GM23248 (cell line): ENCODE data around the gene SNX9. TPM values are rescaled to one million over a fixed set of nuclear protein-coding genes. Genes with fewer than 3 reads are reported as not detected.

Experiments used
- DNase-seq: peaks from one replicate; pipeline ENCODE4 v3.0.0-alpha.2; 2015
- H2AFZ ChIP-seq: fragments of 200-600 bp; sonication (generic); 2 replicates; pipeline ENCODE4 v1.6.1; 2016; ENCODE audit warnings: antibody characterized with exemption
- H3F3A ChIP-seq: fragments of 200-600 bp; sonication (generic); 2 replicates; pipeline ENCODE4 v1.6.1; 2016; ENCODE audit warnings: mild to moderate bottlenecking, antibody characterized with exemption, mixed run types; ENCODE audit not compliant: insufficient read depth
- H3K27ac ChIP-seq: fragments of 200-600 bp; sonication (generic); 2 replicates; pipeline ENCODE4 v1.5.1; 2016; ENCODE audit warnings: mild to moderate bottlenecking
- H3K27me3 ChIP-seq: fragments of 200-600 bp; sonication (generic); replicated peaks from 2 replicates; pipeline ENCODE4 v1.6.1; 2016; ENCODE audit warnings: mild to moderate bottlenecking; ENCODE audit not compliant: insufficient read depth
- H3K36me3 ChIP-seq: fragments of 200-600 bp; sonication (generic); 2 replicates; pipeline ENCODE4 v1.6.1; 2016; ENCODE audit warnings: low read depth, mild to moderate bottlenecking
- H3K4me1 ChIP-seq: fragments of 200-600 bp; sonication (generic); 2 replicates; pipeline ENCODE4 v1.6.1; 2016; ENCODE audit warnings: mild to moderate bottlenecking; ENCODE audit not compliant: insufficient read depth
- H3K4me2 ChIP-seq: fragments of 200-600 bp; sonication (generic); one replicate; pipeline ENCODE4 v1.6.1; 2016; ENCODE audit warnings: mild to moderate bottlenecking; ENCODE audit not compliant: unreplicated experiment
- H3K4me3 ChIP-seq: fragments of 200-600 bp; sonication (generic); 2 replicates; pipeline ENCODE4 v1.5.1; 2016; ENCODE audit warnings: mild to moderate bottlenecking
- H3K79me2 ChIP-seq: fragments of 200-600 bp; sonication (generic); 2 replicates; pipeline ENCODE4 v1.6.1; 2016; ENCODE audit warnings: mild to moderate bottlenecking; ENCODE audit not compliant: insufficient read depth
- H3K9ac ChIP-seq: fragments of 200-600 bp; sonication (generic); 2 replicates; pipeline ENCODE4 v1.6.1; 2016; ENCODE audit warnings: mild to moderate bottlenecking
- H3K9me2 ChIP-seq: fragments of 200-600 bp; sonication (generic); 2 replicates; pipeline ENCODE4 v1.6.1; 2016; ENCODE audit warnings: mixed run types, mild to moderate bottlenecking, moderate library complexity; ENCODE audit not compliant: insufficient read depth
- H3K9me3 ChIP-seq: fragments of 200-600 bp; sonication (generic); one replicate; pipeline ENCODE4 v1.6.1; 2017; ENCODE audit warnings: low read depth
- H4K20me1 ChIP-seq: fragments of 200-600 bp; sonication (generic); 2 replicates; pipeline ENCODE4 v1.6.0; 2016; ENCODE audit not compliant: insufficient read depth
- EZH2 ChIP-seq: fragments of 200-600 bp; sonication (generic); IDR thresholded peaks from 2 replicates; pipeline ENCODE4 v1.6.1; 2018; ENCODE audit warnings: antibody characterized with exemption, mild to moderate bottlenecking; ENCODE audit not compliant: insufficient read depth, poor library complexity, severe bottlenecking
- EZH2phosphoT487 ChIP-seq: fragments of 200-600 bp; sonication (generic); IDR thresholded peaks from 2 replicates; pipeline ENCODE4 v1.6.1; 2018; ENCODE audit warnings: antibody characterized with exemption, moderate library complexity, mild to moderate bottlenecking, low read depth; ENCODE audit not compliant: insufficient read depth
- WGBS, 2 experiments: methylation state at CpG; one replicate each; pipeline ENCODE4 v1.1.6; 2015 to 2017; ENCODE audit warnings: low lambda C conversion rate in 2 of 2, low coverage in 1 of 2; ENCODE audit errors: missing lambda C conversion rate in 2 of 2; 5-methylcytosine and 5-hydroxymethylcytosine counted together
- in situ Hi-C: fragments of 300-500 bp; cut with MboI; formaldehyde crosslinking; loops from 2 replicates; pipeline ENCODE4 v1.15.0; 2020
- polyA plus RNA-seq: library from polyadenylated mRNA; unstranded; fragments of >200 nt; fragmentation: Nextera tagmentation; extraction: Ambion mirVana; gene quantifications from 2 replicates; pipeline ENCODE4 v1.2.1, GENCODE V29; 2016
- small RNA-seq: library from RNA; depleted of rRNA; stranded (forward); fragments of <200 nt; gene quantifications from one replicate; pipeline ENCODE3, GENCODE V24; 2014; ENCODE audit warnings: low read depth, low replicate concordance
- total RNA-seq: library from RNA; depleted of rRNA; stranded (reverse); fragments of >200 nt; shearing (Covaris generic); gene quantifications from 2 replicates; pipeline ENCODE4 v1.2.3, GENCODE V29; 2014; rRNA removed

SNX9 gene
- total and polyA plus RNA-seq, 2 experiments from 2014 or later: 80.4 to 89.6 TPM

DNA sequence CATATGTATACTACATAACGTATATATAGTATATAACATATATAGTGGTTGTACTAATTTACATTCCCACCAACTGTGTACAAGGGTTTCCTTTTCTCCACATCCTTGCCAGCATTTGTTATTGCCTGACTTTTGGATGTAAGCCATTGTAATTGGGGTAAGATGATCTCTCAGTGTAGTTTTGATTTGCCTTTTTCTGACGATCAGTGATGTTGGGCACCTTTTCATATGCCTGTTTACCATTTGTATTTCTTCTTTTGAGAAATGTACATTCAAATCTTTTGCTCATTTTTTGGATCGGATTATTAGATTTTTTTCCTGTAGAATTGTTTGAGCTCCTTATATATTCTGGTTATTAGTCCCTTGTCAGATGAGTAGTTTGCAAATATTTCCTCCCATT is 170.0 kb downstream of the SNX9 start:
- in situ Hi-C loops: no loop called here
- Histone ChIP-seq H3K4me1 (peaks cover 33% of the 10 kb centered on the region), H3F3A (no peaks in the 10 kb centered on the region), H3K4me2 (peak overlapping the region; percentile 8), H3K79me2 (peaks cover 100% of the 10 kb centered on the region), H3K36me3 (no peaks in the 10 kb centered on the region), H4K20me1 (no peaks in the 10 kb centered on the region), H3K9me3 (no peaks in the 10 kb centered on the region), H3K9ac (no peak overlapping the region), H3K27me3 (no peaks in the 10 kb centered on the region), H3K9me2 (no peaks in the 10 kb centered on the region), H3K4me3 (no peak overlapping the region), H3K27ac (peak overlapping the region; percentile 31; the same call in 1 of the 2 replicates), H2AFZ (no peak overlapping the region)
- DNase-seq: no peak
- 69 to 71% methylated on average over 3 of the region's 3 CpGs for WGBS, 2 experiments
- TF ChIP-seq EZH2phosphoT487: no peak
- TF ChIP-seq EZH2: no peak

DNA sequence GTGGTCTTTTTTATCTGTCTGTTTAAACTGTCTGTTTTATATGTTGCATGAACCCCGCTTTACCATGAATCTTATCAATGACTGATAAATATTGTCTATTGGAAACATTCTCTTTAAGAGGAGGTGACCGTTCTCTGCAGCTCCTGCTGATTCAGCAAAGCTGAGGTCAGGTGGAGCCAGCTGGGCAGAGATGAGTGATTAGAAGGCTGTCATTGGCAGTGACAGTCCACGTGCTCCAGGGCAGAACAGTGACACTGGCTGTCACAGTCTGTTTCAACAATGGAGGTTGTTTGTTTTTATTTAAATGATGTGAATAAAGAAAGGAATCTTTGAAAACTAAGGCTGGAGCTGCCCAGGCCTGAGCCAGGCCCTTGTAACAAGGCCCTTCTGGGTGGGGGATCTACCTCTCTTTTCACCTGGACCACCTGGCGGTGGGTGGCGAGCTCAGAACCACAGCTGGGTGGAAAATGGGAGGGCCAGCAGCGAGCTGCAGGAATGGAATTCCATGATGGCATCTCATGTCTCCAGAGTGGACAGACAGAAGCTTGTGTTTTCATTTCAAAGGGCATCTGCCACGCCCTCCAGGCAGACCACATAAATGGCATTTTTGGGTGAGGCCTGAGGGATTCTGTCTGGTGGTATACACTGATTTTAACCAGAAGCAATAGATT is 171.2 kb downstream of the SNX9 start:
- Histone ChIP-seq H3K36me3 (no peaks in the 10 kb centered on the region), H3K9me2 (no peaks in the 10 kb centered on the region), H3K4me2 (no peak overlapping the region), H3F3A (no peaks in the 10 kb centered on the region), H3K27me3 (no peaks in the 10 kb centered on the region), H3K4me1 (peaks cover 33% of the 10 kb centered on the region), H3K4me3 (no peak overlapping the region), H4K20me1 (no peaks in the 10 kb centered on the region), H3K27ac (no peak overlapping the region), H2AFZ (no peak overlapping the region), H3K9ac (no peak overlapping the region), H3K9me3 (no peaks in the 10 kb centered on the region), H3K79me2 (peaks cover 100% of the 10 kb centered on the region)
- DNase-seq: no peak
- in situ Hi-C loops: no loop called here
- no peak for TF ChIP-seq EZH2
- TF ChIP-seq EZH2phosphoT487: no peak
- WGBS, 2 experiments: 89 to 92% methylated on average over 7 of the region's 7 CpGs

Small RNA genes lying within 50 kb of the gene (small RNA-seq; reads per million reads assigned to genes)
- not detected for gene HSPE1P26
- not detected for gene RNU6-786P

Other genes with a start within 250 kb of the SNX9 start
- 25.3 and 28.6 TPM in 2 replicates for gene SYNJ2, start 158.6 kb downstream of the SNX9 start, total RNA-seq
- gene SYNJ2, start 158.6 kb downstream of the SNX9 start, polyA plus RNA-seq: 17.6 and 20.5 TPM in 2 replicates